GM06990 (cell line): ENCODE data around the gene PKD2L2.

ENCODE experiments used
- DNase-seq: peaks from one replicate; pipeline ENCODE4 v3.0.0-alpha.2; 2011; ENCODE audit not compliant: insufficient read length; ENCODE audit errors: extremely low read depth
- H3K27me3 ChIP-seq: replicated peaks from 2 replicates; pipeline ENCODE4 v1.6.0; 2011; ENCODE audit warnings: low read length; ENCODE audit not compliant: control insufficient read depth, insufficient read depth
- H3K36me3 ChIP-seq: 2 replicates; pipeline ENCODE4 v1.5.1; 2011; ENCODE audit warnings: low read length; ENCODE audit not compliant: control insufficient read depth, insufficient read depth
- H3K4me3 ChIP-seq: replicated peaks from 2 replicates; pipeline ENCODE4 v1.5.1; 2011; ENCODE audit warnings: low read depth, mild to moderate bottlenecking, control low read depth, low read length
- TF ChIP-seq, protein P1 (sequence below): IDR thresholded peaks from 2 replicates; pipeline ENCODE4 v1.5.1; 2011; ENCODE audit warnings: low read length, control low read depth, mild to moderate bottlenecking, inconsistent platforms; ENCODE audit not compliant: insufficient read depth, poor library complexity, severe bottlenecking

PKD2L2 gene

DNA sequence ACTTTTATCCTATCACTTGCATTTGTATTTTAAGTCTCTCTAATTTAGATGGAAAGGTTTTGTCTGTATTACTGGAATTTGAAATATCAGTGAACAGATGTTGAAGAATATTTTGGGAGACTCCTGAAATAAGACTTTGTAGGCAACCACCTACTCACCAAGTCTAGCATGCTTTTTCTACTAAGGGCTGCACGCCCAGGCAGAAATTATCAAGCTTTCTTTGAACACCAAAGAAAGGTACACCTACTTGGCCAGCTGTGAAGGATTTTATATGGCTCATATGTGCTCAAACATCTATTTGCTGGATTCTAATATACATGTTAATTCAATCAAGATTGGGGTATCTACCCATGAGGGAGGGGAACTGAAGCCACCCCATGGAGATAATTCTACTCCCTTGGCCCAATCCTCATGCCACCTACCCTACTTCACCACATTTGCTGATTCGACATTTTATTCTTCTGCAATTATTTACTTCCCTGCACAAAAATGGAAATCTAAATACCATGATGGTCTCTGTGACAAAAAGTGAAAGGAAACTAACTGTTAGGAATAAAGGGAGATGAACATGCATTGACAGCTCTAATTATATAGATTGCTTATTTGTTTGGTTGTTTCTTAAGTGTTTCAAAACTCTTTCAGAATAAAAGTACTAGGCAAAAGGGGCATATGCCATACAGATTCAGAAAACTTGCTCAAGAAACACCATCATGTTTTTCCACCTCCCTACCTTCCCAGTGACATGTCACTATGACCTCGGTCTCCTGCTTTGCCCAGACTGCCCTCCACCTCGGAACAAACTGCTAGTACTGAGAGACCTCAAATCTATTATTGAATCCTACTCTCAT, 22.5 kb upstream of the PKD2L2 start:
- no peak overlapping the region for H3K4me3 ChIP-seq
- DNase-seq: no peak
- H3K36me3 ChIP-seq: no peaks in the 10 kb centered on the region
- TF ChIP-seq, protein P1, sequence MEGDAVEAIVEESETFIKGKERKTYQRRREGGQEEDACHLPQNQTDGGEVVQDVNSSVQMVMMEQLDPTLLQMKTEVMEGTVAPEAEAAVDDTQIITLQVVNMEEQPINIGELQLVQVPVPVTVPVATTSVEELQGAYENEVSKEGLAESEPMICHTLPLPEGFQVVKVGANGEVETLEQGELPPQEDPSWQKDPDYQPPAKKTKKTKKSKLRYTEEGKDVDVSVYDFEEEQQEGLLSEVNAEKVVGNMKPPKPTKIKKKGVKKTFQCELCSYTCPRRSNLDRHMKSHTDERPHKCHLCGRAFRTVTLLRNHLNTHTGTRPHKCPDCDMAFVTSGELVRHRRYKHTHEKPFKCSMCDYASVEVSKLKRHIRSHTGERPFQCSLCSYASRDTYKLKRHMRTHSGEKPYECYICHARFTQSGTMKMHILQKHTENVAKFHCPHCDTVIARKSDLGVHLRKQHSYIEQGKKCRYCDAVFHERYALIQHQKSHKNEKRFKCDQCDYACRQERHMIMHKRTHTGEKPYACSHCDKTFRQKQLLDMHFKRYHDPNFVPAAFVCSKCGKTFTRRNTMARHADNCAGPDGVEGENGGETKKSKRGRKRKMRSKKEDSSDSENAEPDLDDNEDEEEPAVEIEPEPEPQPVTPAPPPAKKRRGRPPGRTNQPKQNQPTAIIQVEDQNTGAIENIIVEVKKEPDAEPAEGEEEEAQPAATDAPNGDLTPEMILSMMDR: no peak
- H3K27me3 ChIP-seq: no peaks in the 10 kb centered on the region

- Histone ChIP-seq H3K36me3 (no peaks in the 10 kb centered on the region), H3K4me3 (no peak within 1 kb of the TSS), H3K27me3 (no peaks in the 10 kb centered on the region)
- TF ChIP-seq, protein P1: no peak
- DNase-seq: no peak
Observed at GRCh38 chr5:137867664-137868063, 21.6 kb upstream of the PKD2L2 start, which contains the start of gene MYOT. MYOT (plus strand) TSS chr5:137867860; CDS start chr5:137870652, 2,792 bp downstream.

DNA sequence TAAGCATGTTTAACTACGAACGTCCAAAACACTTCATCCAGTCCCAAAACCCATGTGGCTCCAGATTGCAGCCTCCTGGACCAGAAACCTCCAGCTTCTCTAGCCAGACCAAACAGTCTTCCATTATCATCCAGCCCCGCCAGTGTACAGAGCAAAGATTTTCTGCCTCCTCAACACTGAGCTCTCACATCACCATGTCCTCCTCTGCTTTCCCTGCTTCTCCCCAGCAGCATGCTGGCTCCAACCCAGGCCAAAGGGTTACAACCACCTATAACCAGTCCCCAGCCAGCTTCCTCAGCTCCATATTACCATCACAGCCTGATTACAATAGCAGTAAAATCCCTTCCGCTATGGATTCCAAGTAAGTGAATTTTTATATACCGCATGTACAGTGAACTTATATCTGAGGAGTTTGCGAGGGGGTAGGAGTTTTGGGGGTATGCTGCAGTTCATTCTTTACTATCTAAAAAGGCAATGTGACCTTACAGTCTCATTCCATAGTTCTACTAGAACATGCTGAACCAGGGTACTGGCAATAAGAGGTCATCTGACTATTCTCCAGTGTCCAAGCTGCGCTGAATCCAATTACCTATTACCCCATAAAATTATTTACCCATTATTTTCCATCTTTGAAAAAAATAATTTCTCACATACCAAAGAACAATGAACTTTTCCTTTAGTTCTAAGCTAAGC, 18.5 kb upstream of the PKD2L2 start:
- Histone ChIP-seq H3K4me3 (no peak overlapping the region), H3K27me3 (no peaks in the 10 kb centered on the region), H3K36me3 (no peaks in the 10 kb centered on the region)
- TF ChIP-seq, protein P1: no peak
- no peak for DNase-seq

DNA sequence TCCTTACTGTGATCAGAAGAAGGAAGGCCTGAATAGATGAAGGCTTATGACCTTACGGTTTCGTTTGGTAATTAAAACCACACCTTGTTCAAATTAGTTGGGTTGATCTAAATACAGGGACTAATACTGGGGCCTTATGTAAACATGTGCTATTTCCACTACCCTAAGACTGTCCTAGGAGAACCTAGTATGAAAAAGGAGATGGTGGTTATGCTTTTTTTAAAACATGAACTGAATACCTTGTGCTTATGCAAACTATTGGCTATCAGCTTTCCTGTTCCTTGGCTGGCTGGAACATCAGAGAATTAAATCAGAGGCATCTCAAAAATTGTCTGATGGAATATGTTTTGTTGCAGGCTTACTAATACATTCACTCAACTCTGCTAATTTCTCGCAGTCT, 17.7 kb upstream of the PKD2L2 start:
- no peak for DNase-seq
- no peak overlapping the region for H3K4me3 ChIP-seq
- no peaks in the 10 kb centered on the region for H3K27me3 ChIP-seq
- H3K36me3 ChIP-seq: no peaks in the 10 kb centered on the region
- TF ChIP-seq, protein P1: no peak

GRCh38 chr5:137872466-137872865, 16.8 kb upstream of the PKD2L2 start:
- no peak for DNase-seq
- no peaks in the 10 kb centered on the region for H3K27me3 ChIP-seq
- H3K36me3 ChIP-seq: no peaks in the 10 kb centered on the region
- no peak overlapping the region for H3K4me3 ChIP-seq
- TF ChIP-seq, protein P1: no peak
